A673 (cell line): ENCODE measurements around the gene EXD3. TPM values are rescaled to one million over a fixed set of nuclear protein-coding genes. Genes with fewer than 3 reads are reported as not detected.

Source experiments
- BruUV-seq: library from RNA; stranded (reverse); fragments of 400-500 nt; replicated peaks from 2 replicates; lab custom pipeline; 2021; lab: Mats Ljungman, UMichigan
- CTCF ChIA-PET: fragments of 300-600 bp; sonication (Branson Sonifier 250); formaldehyde crosslinking; loops from one replicate; lab custom pipeline; 2022; ENCODE audit warnings: antibody characterized with exemption; lab: Charles Lee
- POLR2A ChIA-PET: fragments of 300-600 bp; sonication (Branson Sonifier 250); formaldehyde crosslinking; loops from one replicate; lab custom pipeline; 2022; ENCODE audit warnings: antibody characterized with exemption; ENCODE audit not compliant: low non-redundant PET; lab: Charles Lee
- DNase-seq: peaks from one replicate; pipeline ENCODE4 v3.0.0-alpha.2; 2015; ENCODE audit warnings: low spot score
- H3K27ac ChIP-seq: fragments of 200-600 bp; sonication (generic); 2 replicates; pipeline ENCODE4 v1.5.1; 2016; ENCODE audit warnings: mixed run types, low read depth, mild to moderate bottlenecking, mixed read lengths, antibody characterized with exemption, low read length; ENCODE audit not compliant: poor library complexity, severe bottlenecking
- H3K27me3 ChIP-seq: fragments of 200-600 bp; sonication (generic); replicated peaks from 2 replicates; pipeline ENCODE4 v1.6.1; 2017; ENCODE audit warnings: mixed run types, low read depth, mild to moderate bottlenecking, mixed read lengths, antibody characterized with exemption, low read length; ENCODE audit not compliant: insufficient read depth, poor library complexity
- H3K36me3 ChIP-seq: fragments of 200-600 bp; sonication (generic); 2 replicates; pipeline ENCODE4 v1.6.1; 2016; ENCODE audit warnings: mixed run types, mild to moderate bottlenecking, mixed read lengths, antibody characterized with exemption, low read length; ENCODE audit not compliant: insufficient read depth, poor library complexity, severe bottlenecking
- H3K4me1 ChIP-seq: fragments of 200-600 bp; sonication (generic); 2 replicates; pipeline ENCODE4 v1.6.1; 2017; ENCODE audit warnings: mixed run types, mild to moderate bottlenecking, mixed read lengths, antibody characterized with exemption, low read length; ENCODE audit not compliant: insufficient read depth, poor library complexity, severe bottlenecking
- H3K4me3 ChIP-seq: fragments of 200-600 bp; sonication (generic); 2 replicates; pipeline ENCODE4 v1.5.1; 2016; ENCODE audit warnings: low read depth, mixed run types, mild to moderate bottlenecking, mixed read lengths, low read length; ENCODE audit not compliant: poor library complexity, severe bottlenecking
- H3K9me3 ChIP-seq: fragments of 200-600 bp; sonication (generic); 2 replicates; pipeline ENCODE4 v1.6.1; 2016; ENCODE audit warnings: mixed run types, low read depth, mild to moderate bottlenecking, mixed read lengths, antibody characterized with exemption, low read length; ENCODE audit not compliant: poor library complexity, severe bottlenecking
- CTCF ChIP-seq: fragments of 300-800, 200-600 bp; sonication (generic); conservative IDR thresholded peaks from 2 replicates; pipeline ENCODE4 v1.5.1; 2017; ENCODE audit warnings: low read depth, mild to moderate bottlenecking, antibody characterized with exemption, low read length, moderate library complexity, mixed read lengths
- EZH2 ChIP-seq: fragments of 200-600 bp; sonication (generic); IDR thresholded peaks from 2 replicates; pipeline ENCODE4 v1.6.1; 2017; ENCODE audit warnings: borderline replicate concordance, low read depth, mild to moderate bottlenecking, mixed read lengths, antibody characterized with exemption, low read length; ENCODE audit not compliant: poor library complexity, severe bottlenecking
- intact Hi-C: fragments of 100-400 bp; cut with micrococcal nuclease; formaldehyde crosslinking; loops from one replicate; pipeline ENCODE4 v1.10.0; 2022; ENCODE audit not compliant: unreplicated experiment
- total RNA-seq: library from RNA; stranded (reverse); gene quantifications from 2 replicates; pipeline ENCODE4 v1.2.3, GENCODE V29; 2021

Gene EXD3
- total RNA-seq, 1 experiment from 2014 or later: 6.3 TPM

- no peak for DNase-seq
- H3K9me3 ChIP-seq: no peaks in the 10 kb centered on the region
- no peak overlapping the region for H3K4me3 ChIP-seq
- H3K36me3 ChIP-seq: no peaks in the 10 kb centered on the region
- peaks cover 10% of the 10 kb centered on the region for H3K4me1 ChIP-seq
- CTCF ChIA-PET: no interaction called here
- intact Hi-C loops: no loop called here
- POLR2A ChIA-PET: no interaction called here
- no peak overlapping the region for H3K27ac ChIP-seq
- TF ChIP-seq CTCF (no peak), EZH2 (no peak)
- H3K27me3 ChIP-seq: no peaks in the 10 kb centered on the region
- no TSS peak for BruUV-seq
Observed at GRCh38 chr9:137311171-137311985, 111.6 kb downstream of the EXD3 start.

- TF ChIP-seq CTCF (no peak), EZH2 (no peak)
- POLR2A ChIA-PET: no interaction called here
- CTCF ChIA-PET: no interaction called here
Observed at GRCh38 chr9:137310189-137311052, 112.5 kb downstream of the EXD3 start.

GRCh38 chr9:137309368-137310188 lies 113.4 kb downstream of the EXD3 start:
- Histone ChIP-seq H3K4me3 (no peak overlapping the region), H3K27ac (no peak overlapping the region), H3K4me1 (peaks cover 19% of the 10 kb centered on the region), H3K36me3 (no peaks in the 10 kb centered on the region), H3K27me3 (no peaks in the 10 kb centered on the region), H3K9me3 (no peaks in the 10 kb centered on the region)
- TF ChIP-seq CTCF (no peak), EZH2 (no peak)
- intact Hi-C loops: no loop called here
- DNase-seq: no peak
- no TSS peak for BruUV-seq
- POLR2A ChIA-PET: no interaction called here
- CTCF ChIA-PET: no interaction called here

More at GRCh38 chr9:137310189-137311052, 112.5 kb downstream of the EXD3 start:
- Histone ChIP-seq H3K9me3 (no peaks in the 10 kb centered on the region), H3K4me3 (no peak overlapping the region), H3K4me1 (peaks cover 12% of the 10 kb centered on the region), H3K36me3 (no peaks in the 10 kb centered on the region), H3K27me3 (no peaks in the 10 kb centered on the region), H3K27ac (no peak overlapping the region)
- intact Hi-C loops: no loop called here
- no peak for DNase-seq
- BruUV-seq: no TSS peak
